HG02798 (cell line): ENCODE measurements around the gene QDPR.
A peak's percentile ranks its signal among the peaks of the same experiment; 100 is the strongest.
"Not testable (repeated sequence)": the region's sequence is repeated elsewhere in the genome, so short reads cannot be mapped to it uniquely, and the experiment has no call there.

ENCODE experiments used
- ATAC-seq: cut with Tn5 transposase; IDR thresholded peaks from one replicate; pipeline ENCODE4 v1.9.1; 2021; ENCODE audit warnings: mild to moderate bottlenecking; ENCODE audit not compliant: unreplicated experiment, poor library complexity

Gene QDPR

DNA sequence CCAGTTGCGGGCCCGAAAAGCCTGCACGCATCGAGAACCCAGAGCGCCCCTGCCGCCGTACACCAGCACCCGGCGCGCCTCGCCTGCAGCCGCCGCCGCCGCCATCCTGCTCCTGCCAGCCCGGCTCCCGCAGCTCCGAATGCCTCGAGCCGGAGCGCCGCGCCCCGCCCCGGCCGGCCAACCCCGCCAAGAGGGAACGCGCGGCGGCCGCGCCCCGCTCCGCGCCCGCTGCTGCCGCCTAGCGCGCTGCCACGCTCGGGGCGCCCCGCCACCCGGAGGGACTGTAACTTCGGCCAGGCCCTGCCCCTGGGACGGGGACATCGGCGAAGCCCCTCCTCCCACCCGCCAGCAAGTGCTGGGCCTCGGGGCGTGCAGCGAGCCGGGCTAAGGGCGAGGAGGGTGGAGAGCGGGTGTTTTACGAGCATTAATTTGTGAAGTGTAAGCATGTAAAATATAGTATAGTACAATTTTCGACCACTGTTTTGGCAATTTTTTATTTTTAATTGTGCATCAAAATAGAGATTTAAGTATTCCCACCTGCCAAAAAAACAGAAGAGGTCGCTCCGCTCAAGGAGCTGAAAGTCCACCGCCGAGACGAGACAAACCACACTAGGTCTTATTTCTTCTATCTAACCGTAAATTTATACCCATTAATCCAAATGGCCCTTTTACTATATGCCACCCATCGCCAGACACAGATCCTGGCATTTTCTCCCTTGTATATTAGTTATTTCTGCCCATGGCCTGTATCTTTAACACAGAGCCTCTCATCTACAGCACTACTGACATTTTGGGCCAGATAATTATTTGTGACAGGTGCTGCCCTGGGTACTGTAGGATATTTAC, at the start of gene QDPR:
QDPR (minus strand) TSS at position 141 of the 846 bp plus-strand sequence; CDS start at position 105, 36 bp downstream.
- ATAC-seq: peak; percentile 98

DNA sequence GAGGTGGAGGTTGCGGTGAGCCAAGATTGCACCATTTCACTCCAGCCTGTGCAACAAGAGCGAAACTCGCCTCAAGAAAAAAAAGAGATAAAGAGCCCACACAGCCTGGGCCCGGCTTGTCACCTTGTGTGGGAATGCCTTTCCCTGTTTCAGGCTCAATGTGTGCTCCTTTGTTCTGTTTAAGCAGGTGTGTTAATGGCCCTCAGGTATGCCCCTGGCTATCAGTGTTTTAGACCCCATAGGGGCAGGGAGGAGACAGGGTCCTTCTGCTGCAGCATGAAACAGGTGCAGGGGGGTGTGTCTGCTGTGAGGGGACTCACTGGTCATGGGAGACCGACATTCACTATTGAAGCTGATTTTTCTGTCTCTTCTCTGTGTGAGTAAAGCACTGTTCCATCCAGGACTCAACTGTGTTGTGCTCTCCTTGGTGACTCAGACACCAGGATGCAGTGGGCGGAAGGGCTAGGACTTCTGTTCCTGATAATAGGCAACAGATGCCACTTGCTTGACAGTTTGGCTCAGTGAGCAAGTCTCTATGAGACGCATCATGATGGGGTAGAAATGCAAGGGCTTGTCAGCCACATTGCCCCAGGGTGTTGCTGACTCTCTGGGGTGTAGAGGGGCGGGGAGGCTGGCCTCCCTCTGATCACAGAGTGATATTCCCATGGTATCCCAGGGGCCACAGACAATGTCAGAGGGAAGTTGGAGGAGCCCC, 49.5 kb upstream of the QDPR start:
- no peak for ATAC-seq

DNA sequence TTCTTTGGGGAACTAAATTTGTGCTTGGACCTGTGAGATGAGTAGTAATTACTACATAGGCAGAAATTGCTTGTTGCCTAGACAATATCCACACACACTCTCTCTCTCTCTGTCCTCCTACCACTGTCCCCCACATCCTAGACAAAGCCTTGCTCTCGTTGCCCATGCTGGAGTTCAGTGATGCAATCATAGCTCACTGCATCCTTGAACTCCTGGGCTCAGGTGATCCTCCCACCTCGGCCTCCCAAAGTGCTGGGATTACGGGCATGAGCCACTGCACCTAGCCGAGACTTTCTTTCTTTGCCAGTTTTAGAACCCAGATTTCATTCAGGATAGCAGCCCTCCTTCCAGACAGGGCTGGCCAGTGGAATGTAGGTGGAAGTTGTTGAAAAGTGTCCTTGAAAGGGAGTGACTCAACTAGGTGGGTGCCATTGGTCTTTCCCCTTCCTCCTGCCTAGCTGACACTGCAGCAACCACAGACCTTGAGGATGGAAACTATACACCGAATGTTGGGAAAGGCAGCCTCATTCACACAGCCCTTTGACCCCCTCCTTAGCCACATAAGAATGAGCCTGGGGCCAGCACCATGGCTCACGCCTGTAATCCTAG, 48.3 kb upstream of the QDPR start:
- no peak for ATAC-seq

DNA sequence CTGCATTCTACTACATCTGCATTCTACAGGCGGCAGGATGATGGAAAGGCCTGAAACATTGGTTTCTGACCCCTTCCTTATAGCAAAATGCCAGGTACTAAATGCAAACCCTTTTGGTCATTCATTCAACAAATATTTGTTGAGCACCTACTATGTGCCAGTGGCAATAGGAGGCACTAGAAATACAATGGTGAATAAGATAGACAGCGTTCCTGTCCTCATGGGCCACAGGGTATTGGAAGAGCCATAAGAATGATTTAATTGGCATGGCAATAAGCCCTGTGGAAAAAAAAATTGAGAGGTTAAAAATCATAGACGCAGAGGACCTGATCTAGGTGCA, 47.8 kb upstream of the QDPR start:
- ATAC-seq: no peak

DNA sequence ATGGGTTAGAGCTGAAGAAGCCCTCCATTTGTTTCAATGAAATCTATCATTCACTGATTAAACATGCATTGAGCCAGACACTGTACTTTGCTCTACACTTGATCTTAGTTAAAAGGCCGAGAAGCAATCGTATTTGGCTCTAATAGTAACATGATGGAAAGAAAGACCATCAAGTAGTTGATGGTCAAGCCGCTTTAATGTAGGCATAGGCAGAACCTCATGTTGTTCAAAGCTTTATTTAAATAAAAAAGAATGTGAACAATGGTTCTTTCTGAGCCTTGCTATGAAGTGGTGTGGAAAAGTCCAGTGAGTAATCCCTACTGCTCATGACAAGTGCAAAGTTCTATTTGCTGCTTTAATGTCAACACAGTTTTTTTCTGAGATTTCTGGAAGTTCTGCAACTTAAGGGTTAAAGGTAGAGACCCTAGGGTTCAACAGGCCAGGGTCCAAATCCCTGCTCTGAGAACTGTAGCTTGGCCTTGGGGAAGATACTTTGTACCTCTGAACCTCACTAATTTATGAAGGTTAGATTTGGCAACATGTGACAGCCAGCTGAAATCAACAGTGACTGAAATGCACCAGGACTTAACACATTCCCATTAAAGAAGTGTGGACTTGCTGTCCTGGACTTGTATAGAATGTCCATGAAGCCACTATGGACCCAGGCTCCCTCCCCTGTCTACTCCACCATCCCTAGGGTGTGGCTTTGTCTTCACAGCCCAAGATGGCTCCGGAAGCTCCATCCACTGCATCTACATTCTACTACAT, 47.2 kb upstream of the QDPR start:
- ATAC-seq: no peak

DNA sequence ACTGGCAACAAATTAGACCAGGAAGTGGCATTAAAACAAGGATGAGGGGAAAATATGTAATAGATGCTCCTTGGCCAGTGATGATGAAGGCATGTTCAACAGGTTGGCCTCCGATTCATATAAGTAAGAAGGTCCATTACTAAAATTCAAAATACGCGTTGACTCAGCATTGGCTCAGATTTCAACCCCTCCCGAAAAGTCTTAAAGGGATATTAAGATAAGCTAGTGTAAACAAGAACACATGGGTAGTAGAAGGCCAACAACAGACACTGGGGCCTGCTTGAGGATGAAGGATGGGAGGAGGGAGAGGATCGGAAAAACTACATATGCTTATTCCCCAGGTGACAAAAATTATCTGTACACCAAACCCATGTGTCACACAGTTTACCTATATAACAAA, 46.0 kb upstream of the QDPR start:
- ATAC-seq: no peak

DNA sequence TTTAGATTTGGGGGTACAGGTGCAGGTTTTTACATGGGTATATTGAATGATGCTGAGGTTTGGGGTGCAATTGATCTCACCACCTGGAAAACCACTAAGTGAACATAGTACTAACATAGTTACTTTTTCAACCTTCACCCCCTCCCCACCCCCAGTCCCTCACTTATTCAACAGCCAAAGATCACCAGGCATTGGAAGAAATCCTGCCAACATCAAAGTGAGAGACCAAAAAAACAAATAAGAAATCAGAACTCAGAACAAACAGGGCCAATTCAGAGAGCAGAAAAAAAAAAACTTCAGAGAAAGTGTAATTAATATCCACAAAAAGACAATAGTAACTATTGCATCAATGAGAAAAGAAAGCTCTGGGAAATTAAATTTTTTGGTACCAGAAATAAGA, 44.6 kb upstream of the QDPR start:
- no peak for ATAC-seq

DNA sequence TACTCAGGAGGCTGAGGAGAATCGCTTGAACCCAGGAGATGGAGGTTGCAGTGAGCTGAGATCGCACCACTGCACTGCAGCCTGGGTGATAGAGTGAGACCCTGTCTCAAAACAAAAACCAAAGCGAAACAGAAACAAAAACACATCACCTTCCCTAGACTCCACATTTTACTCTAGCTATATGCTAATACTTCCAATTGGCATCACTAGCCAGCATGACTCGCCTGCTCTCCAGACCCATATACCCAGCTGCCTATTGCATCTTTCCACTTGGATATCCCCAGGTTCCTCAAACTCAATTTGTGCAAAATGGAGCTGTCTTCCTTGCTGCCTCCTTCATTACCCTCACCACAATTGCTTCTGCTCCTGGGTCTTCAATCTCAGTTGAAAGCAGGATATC, 42.7 kb upstream of the QDPR start:
- no peak for ATAC-seq

DNA sequence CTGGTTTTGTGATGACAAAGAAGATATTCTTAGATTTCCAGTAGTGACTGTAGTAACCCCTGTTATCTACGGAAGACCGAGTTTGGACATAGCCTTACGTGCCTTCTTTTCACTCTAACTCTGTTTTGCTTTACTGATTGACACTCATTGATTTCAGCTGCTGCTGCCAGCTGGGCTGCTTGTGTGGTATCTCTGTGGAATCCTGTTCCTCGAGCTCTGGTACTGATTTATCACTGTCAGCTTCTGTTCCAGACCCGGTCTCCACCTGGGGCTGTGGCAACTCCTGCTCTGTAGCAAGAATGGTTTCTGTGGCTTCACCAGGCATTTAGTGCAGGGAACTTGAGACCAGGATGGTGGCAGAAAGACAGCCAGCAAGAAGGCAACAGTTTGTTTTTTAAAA, 40.5 kb upstream of the QDPR start:
- ATAC-seq: no peak

DNA sequence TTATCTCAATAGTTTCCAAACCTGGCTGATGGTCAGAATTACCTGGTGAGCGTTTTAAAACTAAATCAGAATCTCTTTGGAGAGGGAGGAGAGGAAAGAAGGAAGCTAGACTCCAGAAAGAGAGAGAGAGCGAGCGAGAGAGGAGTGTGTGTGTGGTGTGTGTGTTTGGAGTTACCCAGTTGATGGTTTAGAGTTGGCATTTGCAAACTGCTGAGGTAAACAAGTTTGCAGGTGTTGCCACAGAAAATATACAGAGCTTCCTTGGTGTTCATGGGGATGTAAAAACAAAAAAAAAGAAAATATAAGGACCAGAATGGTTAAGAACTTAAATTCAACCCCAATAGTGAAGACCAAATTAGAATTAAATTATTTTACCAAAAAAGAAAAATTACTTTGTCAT, 38.7 kb upstream of the QDPR start:
- no peak for ATAC-seq

DNA sequence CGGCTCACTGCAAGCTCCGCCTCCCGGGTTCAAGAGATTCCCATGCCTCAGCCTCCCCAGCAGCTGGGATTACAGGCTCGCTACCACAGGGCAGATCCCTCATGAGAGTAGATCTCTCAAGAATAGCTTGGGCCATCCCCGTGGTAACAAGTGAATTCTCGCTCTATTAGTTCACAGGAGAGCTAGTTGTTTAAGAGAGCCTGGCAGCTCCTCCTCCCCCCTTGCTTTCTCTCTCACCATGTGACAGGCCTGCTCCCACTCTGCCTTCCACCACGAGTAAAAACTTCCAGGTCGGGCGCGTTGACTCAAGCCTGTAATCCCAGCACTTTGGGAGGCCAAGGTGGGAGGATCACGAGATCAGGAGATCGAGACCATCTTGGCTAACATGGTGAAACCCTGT, 34.8 kb upstream of the QDPR start:
- ATAC-seq: no peak

DNA sequence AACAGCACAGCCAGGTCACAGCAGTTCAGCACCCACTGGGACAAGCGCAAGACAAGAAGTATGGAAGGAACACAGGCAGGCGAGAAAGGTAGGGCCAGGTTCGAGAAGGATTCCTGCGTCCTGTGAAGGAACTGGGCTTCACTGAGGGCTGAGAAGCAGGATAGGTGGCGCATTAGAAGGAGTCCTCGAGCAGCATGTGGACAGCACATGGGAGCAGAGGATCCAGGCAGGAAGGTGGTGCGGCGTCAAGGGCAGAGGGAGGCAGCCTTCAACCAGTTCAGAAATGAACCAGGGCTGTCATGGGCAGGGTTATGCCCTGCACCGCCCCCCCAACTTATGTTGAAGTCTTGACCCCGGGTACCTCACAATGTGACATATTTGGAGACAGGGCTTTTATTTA, 34.3 kb upstream of the QDPR start:
- no peak for ATAC-seq

DNA sequence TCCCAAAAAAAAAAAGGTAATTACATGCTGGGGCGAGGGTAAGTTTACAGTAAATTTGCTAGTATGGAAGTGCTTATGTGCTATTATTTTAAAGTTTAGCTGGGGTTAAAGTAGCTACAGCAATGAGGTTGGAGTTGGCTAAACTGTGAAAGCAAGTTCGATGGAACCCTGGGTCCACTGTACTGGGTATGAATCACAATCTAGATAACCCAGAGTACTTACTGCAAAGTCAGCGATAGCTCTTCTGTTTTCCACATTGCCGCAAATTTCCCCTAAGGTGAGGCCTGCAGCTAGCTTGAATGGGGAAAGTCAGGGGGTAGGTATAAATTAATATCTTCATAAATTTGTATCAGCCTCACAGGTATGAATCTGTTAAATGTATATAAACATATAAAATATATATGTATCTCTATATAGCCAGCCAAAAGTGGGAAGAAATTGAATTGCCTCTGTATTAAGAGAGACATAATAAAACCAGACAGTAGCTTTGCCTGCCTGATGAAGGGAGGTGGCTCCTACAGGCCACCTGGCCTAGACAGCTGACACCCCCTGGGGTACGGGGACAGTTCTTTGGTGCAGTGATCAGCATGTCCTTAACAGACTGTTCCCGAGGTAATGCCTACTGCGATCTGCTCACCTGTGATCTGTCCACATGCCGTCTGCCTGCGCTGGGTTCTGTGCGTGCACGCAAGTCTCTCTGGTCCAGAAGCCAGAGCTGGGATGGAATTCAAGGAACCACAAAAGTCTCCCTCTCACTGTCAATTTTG, 33.7 kb upstream of the QDPR start:
- no peak for ATAC-seq

DNA sequence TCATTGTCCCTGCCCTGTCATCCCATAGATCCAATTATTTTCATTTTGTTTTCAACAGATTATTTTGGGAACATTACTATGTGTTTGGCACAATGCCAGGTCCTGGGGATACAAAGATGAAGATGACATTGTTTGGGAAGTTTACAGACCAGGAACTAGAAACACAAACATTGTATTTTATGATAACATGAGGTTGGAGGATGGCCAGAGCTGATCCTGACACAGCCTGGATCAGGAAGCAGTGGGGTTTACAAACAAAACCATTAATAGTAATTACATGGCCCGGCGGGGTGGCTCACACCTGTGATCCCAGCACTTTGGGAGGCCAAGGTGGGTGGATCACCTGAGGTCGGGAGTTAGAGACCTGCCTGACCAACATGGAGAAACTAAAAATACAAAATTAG, 32.9 kb upstream of the QDPR start:
- no peak for ATAC-seq

DNA sequence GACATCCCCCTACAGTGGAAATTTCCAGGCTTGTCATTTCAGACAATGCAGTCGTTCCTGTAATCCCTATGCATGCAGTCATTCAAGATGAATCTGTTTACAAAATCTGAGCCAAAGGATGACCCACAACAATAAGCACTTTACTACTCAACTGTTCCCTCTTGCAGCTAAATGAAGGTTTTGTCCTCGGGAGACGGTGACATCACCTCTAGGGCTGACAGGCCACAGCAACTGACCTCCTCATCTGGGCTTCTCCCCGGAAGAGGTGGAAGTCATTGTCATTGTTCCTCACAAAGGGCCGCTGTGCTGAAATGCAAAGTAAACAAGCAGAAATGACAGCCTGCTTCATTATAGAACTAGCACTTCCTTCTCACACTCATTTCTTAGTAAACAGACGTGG, 32.3 kb upstream of the QDPR start:
- no peak for ATAC-seq

DNA sequence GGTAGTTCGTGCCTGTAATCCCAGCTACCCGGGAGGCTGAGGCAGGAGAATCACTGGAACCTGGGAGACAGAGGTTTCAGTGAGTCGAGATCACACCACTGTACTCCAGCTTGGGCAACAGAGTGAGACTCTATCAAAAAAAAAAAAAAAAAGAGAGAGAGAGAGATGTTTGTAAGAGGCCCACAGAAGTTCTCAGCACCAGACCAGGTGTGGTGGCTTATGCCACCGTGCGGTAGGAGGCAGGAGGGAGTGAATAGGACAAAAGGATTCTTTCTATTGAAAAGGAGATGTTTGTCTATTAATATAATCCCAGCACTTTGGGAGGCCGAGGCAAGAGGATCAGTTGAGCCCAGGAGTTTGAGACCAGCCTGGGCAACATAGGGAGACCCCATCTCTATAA, 25.2 kb upstream of the QDPR start:
- ATAC-seq: not testable (repeated sequence)

DNA sequence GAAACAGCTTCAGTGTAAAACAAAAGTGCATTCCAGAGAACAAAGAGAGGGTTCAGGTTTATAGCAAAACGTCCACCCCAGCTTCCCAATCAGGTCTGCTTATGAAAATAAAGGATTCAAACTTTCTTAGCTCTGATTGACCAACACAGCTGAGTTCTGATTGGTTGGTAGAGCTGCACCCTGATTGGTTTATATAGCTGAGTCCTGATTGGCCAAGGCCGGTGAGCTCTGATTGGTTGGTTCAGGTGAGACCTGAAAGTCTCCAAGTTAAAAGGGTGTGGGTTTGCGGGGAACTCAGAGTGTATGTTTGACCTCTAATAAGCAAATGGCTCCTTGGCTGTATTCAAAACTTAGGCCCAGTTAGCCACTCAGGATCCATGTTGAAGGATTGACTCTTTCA, 24.0 kb upstream of the QDPR start:
- no peak for ATAC-seq

DNA sequence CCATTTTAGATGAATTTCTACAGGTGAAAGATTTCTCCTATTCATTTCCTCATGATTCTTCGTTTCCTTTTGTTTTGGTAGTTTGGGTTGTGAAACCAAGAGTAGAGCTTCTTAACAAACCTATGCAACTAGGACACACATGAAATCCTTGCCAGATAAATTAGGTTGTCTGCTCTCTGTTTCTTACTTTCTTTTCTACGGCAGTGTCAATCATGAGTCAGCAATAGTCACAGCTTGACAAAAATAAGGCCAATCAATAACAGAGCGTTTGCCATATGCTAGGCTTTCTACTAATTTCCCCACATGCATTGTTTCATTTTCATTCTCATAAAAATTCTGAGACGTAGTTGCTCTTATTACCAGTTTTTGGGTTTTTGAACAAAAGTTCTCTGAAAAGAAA, 23.4 kb upstream of the QDPR start:
- ATAC-seq: no peak

DNA sequence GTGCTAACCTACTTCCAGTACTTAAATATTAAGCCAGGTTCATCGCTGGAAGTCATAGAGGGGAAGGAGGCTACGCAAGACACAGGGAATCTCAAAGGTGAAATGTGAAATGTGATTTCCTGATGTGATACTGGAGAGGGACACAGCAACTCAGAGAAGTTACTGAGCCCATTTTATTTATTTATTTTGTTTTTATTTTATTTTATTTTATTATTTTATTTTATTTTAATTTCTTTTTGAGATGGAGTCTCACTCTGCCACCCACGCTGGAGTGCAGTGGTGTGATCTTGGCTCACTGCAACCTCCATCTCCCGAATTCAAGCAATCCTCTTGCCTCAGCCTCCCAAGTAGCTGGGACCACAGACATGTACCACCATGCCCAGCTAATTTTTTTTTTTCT, 22.8 kb upstream of the QDPR start:
- no peak for ATAC-seq
